ENCODE results near the gene BBS1.

BBS1 gene

GRCh38 chr11:66467034-66467659 is 43.3 kb upstream of the BBS1 start:
- Histone ChIP-seq H3K9me3 (ENCODE audit: insufficient read depth, low read depth, low read length) (no peaks in the 10 kb centered on the region; the same call in 1 of the 2 replicates), H4K20me1 (ENCODE audit: insufficient read depth, low read length, poor library complexity, severe bottlenecking) (no peaks in the 10 kb centered on the region), H3K79me2 (ENCODE audit: insufficient read depth, low read length) (no peaks in the 10 kb centered on the region), H3K36me3 (ENCODE audit: insufficient read depth, low read length) (no peaks in the 10 kb centered on the region), H2AFZ (ENCODE audit: low read length) (no peak overlapping the region), H3K4me3 (ENCODE audit: low read length, poor library complexity, severe bottlenecking) (peak overlapping the region; percentile 71), H3F3A (ENCODE audit: low read depth) (peaks cover 9% of the 10 kb centered on the region; the same call in 1 of the 2 replicates), H3K4me2 (ENCODE audit: low read depth, low read length, poor library complexity, severe bottlenecking) (peak overlapping the region; percentile 66), H3K4me1 (ENCODE audit: insufficient read depth, low read length, poor library complexity, severe bottlenecking) (peaks cover 28% of the 10 kb centered on the region), H3K27me3 (ENCODE audit: insufficient read depth, low read length, poor library complexity, severe bottlenecking) (no peaks in the 10 kb centered on the region), H3K9ac (ENCODE audit: low read depth, low read length, poor library complexity, severe bottlenecking) (peak overlapping the region; percentile 17), H3K9me2 (replicated peaks; ENCODE audit: low read depth, low read length) (no peaks in the 10 kb centered on the region)
- TF ChIP-seq EZH2phosphoT487 (IDR thresholded peaks at IDR 0.05; ENCODE audit: borderline replicate concordance) (no peak), CTCF (conservative IDR thresholded peaks at IDR 0.05; ENCODE audit: low read length) (no peak)

DNA sequence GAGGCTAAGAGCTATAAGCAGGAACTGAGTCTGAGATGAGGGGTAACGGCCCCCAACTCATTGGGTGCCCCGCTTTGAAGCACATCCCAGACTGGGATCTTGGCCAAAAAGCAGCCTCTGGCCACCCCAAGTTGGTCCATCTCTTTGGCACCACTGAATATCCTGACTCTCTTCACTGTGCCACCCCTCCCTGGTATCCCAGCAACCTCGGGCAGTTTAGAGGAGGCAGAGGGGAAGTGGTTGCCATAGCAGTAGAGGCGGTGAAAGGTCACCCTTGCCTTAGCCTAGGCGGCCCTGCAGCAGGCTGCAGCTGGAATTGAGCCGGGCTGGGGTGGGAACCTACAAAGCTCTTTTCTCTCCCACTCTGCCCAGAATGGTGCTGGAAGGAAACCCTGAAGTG is 42.7 kb upstream of the BBS1 start:
- H3K9me3 ChIP-seq (ENCODE audit: insufficient read depth, low read depth, low read length), result no peaks in the 10 kb centered on the region; the same call in 1 of the 2 replicates
- no peaks in the 10 kb centered on the region for H3K36me3 ChIP-seq (ENCODE audit: insufficient read depth, low read length)
- H3K4me2 ChIP-seq (ENCODE audit: low read depth, low read length, poor library complexity, severe bottlenecking), result peak overlapping the region; percentile 66
- H3K9me2 ChIP-seq (replicated peaks; ENCODE audit: low read depth, low read length), result no peaks in the 10 kb centered on the region
- peaks cover 9% of the 10 kb centered on the region; the same call in 1 of the 2 replicates for H3F3A ChIP-seq (ENCODE audit: low read depth)
- H4K20me1 ChIP-seq (ENCODE audit: insufficient read depth, low read length, poor library complexity, severe bottlenecking), result no peaks in the 10 kb centered on the region
- peaks cover 28% of the 10 kb centered on the region for H3K4me1 ChIP-seq (ENCODE audit: insufficient read depth, low read length, poor library complexity, severe bottlenecking)
- no peak overlapping the region for H2AFZ ChIP-seq (ENCODE audit: low read length)
- no peaks in the 10 kb centered on the region for H3K79me2 ChIP-seq (ENCODE audit: insufficient read depth, low read length)
- H3K27me3 ChIP-seq (ENCODE audit: insufficient read depth, low read length, poor library complexity, severe bottlenecking), result no peaks in the 10 kb centered on the region
- H3K9ac ChIP-seq (ENCODE audit: low read depth, low read length, poor library complexity, severe bottlenecking), result peak overlapping the region; percentile 17
- peak overlapping the region; percentile 71 for H3K4me3 ChIP-seq (ENCODE audit: low read length, poor library complexity, severe bottlenecking)
- TF ChIP-seq CTCF (conservative IDR thresholded peaks at IDR 0.05; ENCODE audit: low read length) (no peak), EZH2phosphoT487 (IDR thresholded peaks at IDR 0.05; ENCODE audit: borderline replicate concordance) (no peak)

DNA sequence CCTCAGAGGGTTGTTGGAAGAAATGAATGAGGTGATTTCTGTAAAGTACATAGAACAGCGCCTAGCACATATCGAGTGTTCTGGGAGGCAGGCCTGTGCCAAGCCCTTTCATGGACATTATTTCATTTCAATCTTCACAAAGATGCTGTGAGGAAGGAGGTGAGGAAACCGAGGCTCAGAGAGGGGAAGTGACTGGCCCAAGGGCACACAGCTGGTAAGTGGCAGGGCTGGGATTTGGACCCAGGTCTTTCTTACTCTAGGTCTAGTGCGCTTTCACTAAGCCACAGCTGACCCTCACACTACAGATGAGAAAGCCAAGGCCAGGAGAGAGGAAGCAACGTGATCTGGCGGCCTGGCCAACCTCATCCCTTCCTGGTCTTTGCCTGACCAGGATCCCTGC is 41.7 kb upstream of the BBS1 start:
- H4K20me1 ChIP-seq (ENCODE audit: insufficient read depth, low read length, poor library complexity, severe bottlenecking), result no peaks in the 10 kb centered on the region
- H3K36me3 ChIP-seq (ENCODE audit: insufficient read depth, low read length), result no peaks in the 10 kb centered on the region
- no peak overlapping the region for H3K4me3 ChIP-seq (ENCODE audit: low read length, poor library complexity, severe bottlenecking)
- H3K4me1 ChIP-seq (ENCODE audit: insufficient read depth, low read length, poor library complexity, severe bottlenecking), result peaks cover 28% of the 10 kb centered on the region
- TF ChIP-seq EZH2phosphoT487 (IDR thresholded peaks at IDR 0.05; ENCODE audit: borderline replicate concordance), result no peak
- TF ChIP-seq CTCF (conservative IDR thresholded peaks at IDR 0.05; ENCODE audit: low read length), result no peak
- no peaks in the 10 kb centered on the region for H3K9me3 ChIP-seq (ENCODE audit: insufficient read depth, low read depth, low read length)
- no peak overlapping the region for H2AFZ ChIP-seq (ENCODE audit: low read length)
- H3K27me3 ChIP-seq (ENCODE audit: insufficient read depth, low read length, poor library complexity, severe bottlenecking), result no peaks in the 10 kb centered on the region
- no peak overlapping the region for H3K9ac ChIP-seq (ENCODE audit: low read depth, low read length, poor library complexity, severe bottlenecking)
- no peaks in the 10 kb centered on the region for H3K9me2 ChIP-seq (replicated peaks; ENCODE audit: low read depth, low read length)
- H3K4me2 ChIP-seq (ENCODE audit: low read depth, low read length, poor library complexity, severe bottlenecking), result no peak overlapping the region
- no peaks in the 10 kb centered on the region for H3K79me2 ChIP-seq (ENCODE audit: insufficient read depth, low read length)
- H3F3A ChIP-seq (ENCODE audit: low read depth), result peaks cover 9% of the 10 kb centered on the region; the same call in 1 of the 2 replicates
